Choroid plexus epithelial cell (primary cell): ENCODE results near the gene PNCK.

Experiments
- DNase-seq: peaks from one replicate; pipeline ENCODE4 v3.0.0-alpha.2; 2010; ENCODE audit warnings: low read depth
- H3K4me3 ChIP-seq: 2 replicates; pipeline ENCODE4 v1.5.1; 2011; ENCODE audit warnings: low read depth, mild to moderate bottlenecking, control low read depth, low read length, moderate library complexity
- CTCF ChIP-seq: conservative IDR thresholded peaks from 2 replicates; pipeline ENCODE4 v1.5.1; 2011; ENCODE audit warnings: low read depth, mild to moderate bottlenecking, control low read depth, inconsistent platforms, low read length, moderate library complexity

PNCK gene

GRCh38 chrX:153641627-153642026 is 32.0 kb downstream of the PNCK start:
- no peak for DNase-seq
- no peak for TF ChIP-seq CTCF
- H3K4me3 ChIP-seq: no peak overlapping the region

DNA sequence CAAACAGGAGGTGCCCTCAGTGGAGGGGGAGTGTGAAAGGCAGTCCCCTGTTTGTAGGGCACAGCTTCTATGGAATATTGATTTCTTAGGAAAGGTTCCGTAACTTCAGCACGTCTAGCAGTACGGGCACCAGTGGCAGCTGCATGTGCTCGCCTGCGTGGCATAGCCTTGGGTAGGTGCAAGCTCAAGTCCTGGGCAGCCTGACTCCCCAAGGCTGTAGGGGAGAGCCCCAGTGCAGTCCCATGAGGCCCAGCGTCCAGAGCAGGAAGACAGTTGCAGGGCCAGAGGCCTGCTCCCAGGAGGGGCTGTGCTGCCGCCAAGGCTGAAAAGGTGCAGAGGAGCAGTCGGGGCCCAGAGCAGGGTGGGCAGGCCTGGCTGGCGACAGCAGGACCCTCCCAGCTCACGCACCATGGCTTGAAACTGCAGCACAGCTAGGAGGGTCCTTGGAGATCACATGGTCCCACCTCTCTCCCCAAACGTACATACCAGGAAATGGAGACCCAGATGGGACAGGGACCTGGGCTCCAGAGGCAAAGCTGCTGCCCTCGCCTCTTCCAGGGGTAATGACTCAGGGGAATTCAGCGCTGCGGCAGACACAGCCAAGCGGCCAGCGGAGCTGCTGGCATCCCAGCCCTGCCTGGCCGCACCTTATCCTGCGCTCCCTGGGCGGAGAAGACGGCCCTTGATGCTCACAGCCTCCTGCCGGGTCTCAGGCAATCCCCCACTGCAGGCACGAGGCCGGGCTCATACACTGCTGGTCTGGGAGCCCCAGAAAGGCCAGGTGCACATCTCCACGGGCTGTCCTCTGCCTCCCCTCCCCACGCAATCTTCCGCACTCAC is 32.7 kb downstream of the PNCK start:
- no peak overlapping the region for H3K4me3 ChIP-seq
- TF ChIP-seq CTCF: no peak
- DNase-seq: no peak

- no peak for DNase-seq
- H3K4me3 ChIP-seq: no peak overlapping the region
- no peak for TF ChIP-seq CTCF
Measured at GRCh38 chrX:153640045-153640686, 33.4 kb downstream of the PNCK start.

GRCh38 chrX:153639177-153640044 is 34.2 kb downstream of the PNCK start:
- DNase-seq: no peak
- no peak for TF ChIP-seq CTCF

GRCh38 chrX:153638436-153639176 is 35.0 kb downstream of the PNCK start:
- no peak for DNase-seq
- no peak overlapping the region for H3K4me3 ChIP-seq
- TF ChIP-seq CTCF: no peak

More at GRCh38 chrX:153639177-153640044, 34.2 kb downstream of the PNCK start:
- no peak overlapping the region for H3K4me3 ChIP-seq

DNA sequence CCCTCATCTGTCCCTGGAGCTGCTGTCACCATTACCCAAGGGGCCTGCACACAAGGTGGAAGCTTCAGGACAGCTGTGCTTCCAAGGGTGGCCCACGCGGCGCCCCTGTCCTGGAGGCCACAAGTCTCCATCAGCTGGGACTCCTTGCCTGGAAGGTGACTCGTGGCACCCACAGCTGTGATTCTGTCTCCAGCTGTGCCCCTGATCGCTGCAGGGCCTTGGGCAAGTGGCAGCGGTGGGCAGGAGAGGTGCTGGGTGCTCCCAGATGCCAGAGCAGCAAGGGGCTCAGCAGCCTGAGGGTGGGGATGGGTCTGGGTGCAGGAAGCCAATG is 35.6 kb downstream of the PNCK start:
- no peak for TF ChIP-seq CTCF
- H3K4me3 ChIP-seq: no peak overlapping the region
- no peak for DNase-seq
